ENCODE results near the gene GTF2E1. TPM values are rescaled to one million over a fixed set of nuclear protein-coding genes. Genes with fewer than 3 reads are reported as not detected.

Gene GTF2E1
- total RNA-seq, 1 donor from 2014 or later = 17.2 TPM

GRCh38 chr3:120821426-120821825 lies 78.9 kb downstream of the GTF2E1 start:
- H3K27ac Mint-ChIP-seq (ENCODE audit: unreplicated experiment) = no peak overlapping the region
- peaks cover 31% of the 10 kb centered on the region for H3K27me3 Mint-ChIP-seq (ENCODE audit: unreplicated experiment)
- no peak for TF ChIP-seq CTCF (IDR thresholded peaks at IDR 0.05)
- no peak overlapping the region for H3K4me3 Mint-ChIP-seq (ENCODE audit: unreplicated experiment)
- no peaks in the 10 kb centered on the region for H3K9me3 Mint-ChIP-seq (ENCODE audit: unreplicated experiment)
- H3K4me1 Mint-ChIP-seq (ENCODE audit: unreplicated experiment) = no peaks in the 10 kb centered on the region
- H3K36me3 Mint-ChIP-seq (ENCODE audit: unreplicated experiment) = no peaks in the 10 kb centered on the region
- DNase-seq (ENCODE audit: extremely low spot score, unreplicated experiment) = no peak

GRCh38 chr3:120823156-120823555 lies 80.6 kb downstream of the GTF2E1 start:
- no peaks in the 10 kb centered on the region for H3K4me1 Mint-ChIP-seq (ENCODE audit: unreplicated experiment)
- H3K9me3 Mint-ChIP-seq (ENCODE audit: unreplicated experiment) = no peaks in the 10 kb centered on the region
- no peak overlapping the region for H3K4me3 Mint-ChIP-seq (ENCODE audit: unreplicated experiment)
- no peak for TF ChIP-seq CTCF (IDR thresholded peaks at IDR 0.05)
- peaks cover 20% of the 10 kb centered on the region for H3K27me3 Mint-ChIP-seq (ENCODE audit: unreplicated experiment)
- no peak for DNase-seq (ENCODE audit: extremely low spot score, unreplicated experiment)
- no peaks in the 10 kb centered on the region for H3K36me3 Mint-ChIP-seq (ENCODE audit: unreplicated experiment)
- H3K27ac Mint-ChIP-seq (ENCODE audit: unreplicated experiment) = no peak overlapping the region

GRCh38 chr3:120824613-120825012 lies 82.1 kb downstream of the GTF2E1 start:
- H3K4me1 Mint-ChIP-seq (ENCODE audit: unreplicated experiment) = no peaks in the 10 kb centered on the region
- peaks cover 21% of the 10 kb centered on the region for H3K27me3 Mint-ChIP-seq (ENCODE audit: unreplicated experiment)
- no peak for DNase-seq (ENCODE audit: extremely low spot score, unreplicated experiment)
- TF ChIP-seq CTCF (IDR thresholded peaks at IDR 0.05) = no peak
- no peaks in the 10 kb centered on the region for H3K9me3 Mint-ChIP-seq (ENCODE audit: unreplicated experiment)
- no peak overlapping the region for H3K4me3 Mint-ChIP-seq (ENCODE audit: unreplicated experiment)
- H3K36me3 Mint-ChIP-seq (ENCODE audit: unreplicated experiment) = no peaks in the 10 kb centered on the region
- no peak overlapping the region for H3K27ac Mint-ChIP-seq (ENCODE audit: unreplicated experiment)

- no peak for DNase-seq (ENCODE audit: extremely low spot score, unreplicated experiment)
- no peak overlapping the region for H3K4me3 Mint-ChIP-seq (ENCODE audit: unreplicated experiment)
- no peaks in the 10 kb centered on the region for H3K36me3 Mint-ChIP-seq (ENCODE audit: unreplicated experiment)
- H3K4me1 Mint-ChIP-seq (ENCODE audit: unreplicated experiment) = no peaks in the 10 kb centered on the region
- no peaks in the 10 kb centered on the region for H3K9me3 Mint-ChIP-seq (ENCODE audit: unreplicated experiment)
- no peak for TF ChIP-seq CTCF (IDR thresholded peaks at IDR 0.05)
- H3K27ac Mint-ChIP-seq (ENCODE audit: unreplicated experiment) = no peak overlapping the region
- H3K27me3 Mint-ChIP-seq (ENCODE audit: unreplicated experiment) = peaks cover 26% of the 10 kb centered on the region
Observed at GRCh38 chr3:120828796-120829195, 86.3 kb downstream of the GTF2E1 start.

- no peaks in the 10 kb centered on the region for H3K36me3 Mint-ChIP-seq (ENCODE audit: unreplicated experiment)
- H3K27ac Mint-ChIP-seq (ENCODE audit: unreplicated experiment) = no peak overlapping the region
- no peaks in the 10 kb centered on the region for H3K4me1 Mint-ChIP-seq (ENCODE audit: unreplicated experiment)
- peaks cover 28% of the 10 kb centered on the region for H3K27me3 Mint-ChIP-seq (ENCODE audit: unreplicated experiment)
- H3K9me3 Mint-ChIP-seq (ENCODE audit: unreplicated experiment) = no peaks in the 10 kb centered on the region
- no peak for TF ChIP-seq CTCF (IDR thresholded peaks at IDR 0.05)
- DNase-seq (ENCODE audit: extremely low spot score, unreplicated experiment) = no peak
- H3K4me3 Mint-ChIP-seq (ENCODE audit: unreplicated experiment) = no peak overlapping the region
Observed at GRCh38 chr3:120831066-120831465, 88.5 kb downstream of the GTF2E1 start.

Other genes with a start within 250 kb of the GTF2E1 start
- 109 and 116 TPM in 2 replicates for gene NDUFB4, start 146.4 kb upstream of the GTF2E1 start, total RNA-seq
- gene HGD, start 60.5 kb upstream of the GTF2E1 start, total RNA-seq = 0.27 and 0.44 TPM in 2 replicates
- 17.4 and 22.2 TPM in 2 replicates for gene RABL3, start 228 bp upstream of the GTF2E1 start, total RNA-seq
- gene STXBP5L, start 165.5 kb downstream of the GTF2E1 start, total RNA-seq = not detected in 2 replicates

Data from osteocyte (in vitro differentiated cells).